HG03354 (cell line): ENCODE measurements around the gene PRR12.

Source experiments
- ATAC-seq: cut with Tn5 transposase; IDR thresholded peaks from one replicate; pipeline ENCODE4 v1.9.1; 2021; ENCODE audit warnings: mild to moderate bottlenecking; ENCODE audit not compliant: unreplicated experiment, poor library complexity, severe bottlenecking

The PRR12 gene

GRCh38 chr19:49590071-49590970, 661 bp upstream of the PRR12 start:
- peak; percentile 76 for ATAC-seq

DNA sequence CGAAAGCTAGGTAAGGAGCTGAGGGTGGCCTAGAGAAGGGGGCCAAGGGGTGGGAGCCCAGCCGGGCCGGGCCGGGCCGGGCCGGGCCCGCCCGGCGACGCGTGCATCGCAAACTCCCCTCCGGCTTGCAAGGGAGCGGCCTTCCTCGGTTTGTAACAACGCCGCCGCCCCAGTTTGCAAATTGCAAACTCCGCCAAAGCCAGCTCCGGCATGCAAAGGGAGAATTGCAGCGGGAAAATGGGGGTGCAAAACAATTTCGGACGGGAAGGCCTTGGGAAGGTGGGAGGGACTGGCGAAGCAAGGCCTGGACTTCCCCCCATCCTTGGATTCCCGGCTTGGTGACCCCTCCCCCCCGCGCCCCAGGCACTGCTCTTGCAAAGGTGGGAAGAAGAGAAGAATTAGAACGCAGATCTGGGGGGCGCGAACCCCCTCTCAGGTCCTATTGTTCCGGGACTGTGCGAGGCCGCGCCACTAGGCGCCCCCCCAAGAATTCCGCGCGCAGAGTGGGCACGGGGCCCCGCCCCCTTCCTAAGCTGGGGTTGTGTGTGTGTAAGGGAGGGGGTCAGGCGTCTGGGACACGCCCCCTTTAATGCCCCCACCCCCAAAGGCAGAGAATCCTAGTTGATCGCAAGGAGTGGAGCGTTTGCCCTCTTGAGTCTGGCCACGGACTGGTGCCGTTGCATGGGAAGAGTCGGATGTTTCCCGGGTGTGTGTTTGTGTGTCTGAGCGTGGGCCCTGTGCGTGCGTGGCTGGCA, 926 bp downstream of the PRR12 start:
- ATAC-seq, result no peak

GRCh38 chr19:49592486-49593232, 1.7 kb downstream of the PRR12 start:
- ATAC-seq, result no peak

GRCh38 chr19:49593233-49594113, 2.5 kb downstream of the PRR12 start:
- ATAC-seq, result peak; percentile 41

DNA sequence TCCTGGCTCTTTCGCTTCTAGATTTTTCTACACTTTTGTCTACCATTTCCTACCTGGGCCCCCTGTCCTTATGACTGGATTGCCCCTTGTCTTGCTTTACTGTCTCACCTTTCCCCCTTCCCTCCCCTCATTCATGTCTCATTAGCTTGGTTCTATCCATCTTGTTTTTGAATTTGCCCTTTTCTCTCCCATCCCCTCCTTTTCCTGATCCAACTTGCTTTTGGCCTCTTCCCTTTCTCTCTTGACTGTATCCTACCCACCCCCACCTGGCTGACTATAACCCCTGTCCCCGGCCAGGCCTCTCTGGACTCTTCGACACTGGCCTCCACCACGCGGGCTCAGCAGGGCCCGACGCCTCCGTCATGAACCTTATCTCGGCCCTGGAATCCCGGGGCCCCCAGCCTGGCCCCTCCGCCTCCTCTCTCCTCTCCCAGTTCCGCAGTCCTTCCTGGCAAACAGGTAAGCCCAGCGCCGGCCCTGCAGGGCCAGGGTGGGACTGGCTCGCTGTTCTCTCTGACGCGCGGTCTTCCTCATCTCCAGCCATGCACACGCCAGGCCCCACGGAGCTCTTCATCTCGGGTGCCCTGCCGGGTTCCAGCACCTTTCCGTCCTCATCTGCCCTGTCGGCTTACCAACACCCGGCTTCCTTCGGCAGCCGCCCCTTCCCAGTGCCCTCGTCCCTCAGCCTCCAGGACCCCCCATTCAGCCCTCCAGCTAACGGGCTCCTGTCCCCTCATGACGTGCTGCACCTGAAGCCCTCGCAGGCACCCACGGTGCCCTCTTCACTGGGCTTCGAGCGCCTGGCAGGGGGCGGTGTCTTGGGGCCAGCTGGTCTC, 3.4 kb downstream of the PRR12 start:
- no peak for ATAC-seq

DNA sequence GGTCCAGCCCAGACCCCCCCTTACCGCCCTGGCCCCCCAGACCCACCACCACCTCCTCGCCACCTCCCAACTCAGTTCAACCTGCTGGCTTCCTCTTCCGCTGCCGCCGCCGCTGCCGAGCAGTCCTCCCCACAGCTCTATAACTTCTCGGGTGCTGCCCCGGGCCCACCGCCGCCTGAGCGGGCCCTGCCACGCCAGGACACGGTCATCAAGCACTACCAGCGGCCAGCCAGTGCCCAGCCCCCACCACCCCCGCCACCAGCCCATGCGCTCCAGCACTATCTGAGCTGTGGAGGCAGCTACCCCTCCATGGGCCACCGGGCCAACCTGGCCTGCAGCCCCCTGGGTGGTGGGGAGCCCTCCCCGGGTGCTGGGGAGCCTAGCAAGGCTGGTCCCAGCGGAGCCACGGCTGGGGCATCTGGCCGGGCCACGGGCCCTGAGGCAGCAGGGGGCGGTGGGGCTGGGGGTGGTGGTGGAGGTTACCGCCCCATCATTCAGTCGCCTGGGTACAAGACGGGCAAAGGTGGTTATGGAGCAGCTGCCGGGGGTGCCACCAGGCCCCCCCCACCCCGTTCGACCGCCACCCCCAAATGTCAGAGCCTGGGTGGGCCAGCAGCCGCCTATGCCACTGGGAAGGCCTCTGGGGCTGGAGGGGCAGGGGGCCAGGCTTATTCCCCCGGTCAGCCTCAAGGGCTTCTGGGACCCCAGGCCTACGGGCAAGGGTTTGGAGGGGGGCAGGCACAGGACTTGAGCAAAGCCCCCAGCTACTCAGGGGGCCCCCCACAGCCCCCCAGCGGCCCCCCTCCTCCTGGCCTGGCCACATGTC, 4.2 kb downstream of the PRR12 start:
- no peak for ATAC-seq

- ATAC-seq, result no peak
Observed at GRCh38 chr19:49595819-49596404, 4.9 kb downstream of the PRR12 start.

- no peak for ATAC-seq
Observed at GRCh38 chr19:49596407-49596806, 5.4 kb downstream of the PRR12 start.

DNA sequence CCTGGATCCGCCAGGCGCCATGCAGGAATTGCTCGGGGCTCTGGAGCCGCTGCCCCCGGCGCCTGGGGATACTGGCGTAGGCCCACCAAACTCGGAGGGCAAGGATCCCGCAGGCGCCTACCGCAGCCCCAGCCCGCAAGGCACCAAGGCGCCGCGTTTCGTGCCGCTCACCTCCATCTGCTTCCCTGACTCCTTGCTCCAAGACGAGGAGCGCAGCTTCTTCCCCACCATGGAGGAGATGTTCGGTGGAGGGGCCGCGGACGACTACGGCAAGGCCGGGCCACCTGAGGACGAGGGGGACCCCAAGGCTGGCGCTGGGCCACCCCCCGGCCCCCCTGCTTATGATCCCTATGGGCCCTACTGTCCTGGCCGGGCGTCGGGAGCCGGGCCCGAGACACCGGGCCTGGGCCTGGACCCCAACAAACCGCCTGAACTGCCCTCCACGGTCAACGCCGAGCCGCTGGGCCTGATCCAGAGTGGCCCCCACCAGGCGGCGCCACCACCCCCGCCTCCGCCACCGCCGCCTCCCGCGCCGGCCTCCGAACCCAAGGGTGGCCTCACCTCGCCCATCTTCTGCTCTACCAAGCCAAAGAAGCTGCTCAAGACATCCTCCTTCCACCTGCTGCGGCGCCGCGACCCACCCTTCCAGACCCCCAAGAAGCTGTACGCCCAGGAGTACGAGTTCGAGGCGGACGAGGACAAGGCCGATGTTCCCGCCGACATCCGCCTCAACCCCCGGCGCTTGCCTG, 6.1 kb downstream of the PRR12 start:
- ATAC-seq, result no peak

DNA sequence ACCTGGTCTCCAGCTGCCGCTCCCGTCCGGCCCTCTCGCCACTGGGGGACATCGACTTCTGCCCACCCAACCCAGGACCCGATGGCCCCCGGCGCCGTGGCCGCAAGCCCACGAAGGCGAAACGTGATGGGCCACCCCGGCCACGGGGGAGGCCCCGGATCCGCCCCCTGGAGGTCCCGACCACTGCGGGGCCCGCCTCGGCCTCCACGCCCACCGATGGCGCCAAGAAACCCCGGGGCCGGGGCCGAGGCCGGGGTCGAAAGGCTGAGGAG, 6.7 kb downstream of the PRR12 start:
- ATAC-seq, result no peak

DNA sequence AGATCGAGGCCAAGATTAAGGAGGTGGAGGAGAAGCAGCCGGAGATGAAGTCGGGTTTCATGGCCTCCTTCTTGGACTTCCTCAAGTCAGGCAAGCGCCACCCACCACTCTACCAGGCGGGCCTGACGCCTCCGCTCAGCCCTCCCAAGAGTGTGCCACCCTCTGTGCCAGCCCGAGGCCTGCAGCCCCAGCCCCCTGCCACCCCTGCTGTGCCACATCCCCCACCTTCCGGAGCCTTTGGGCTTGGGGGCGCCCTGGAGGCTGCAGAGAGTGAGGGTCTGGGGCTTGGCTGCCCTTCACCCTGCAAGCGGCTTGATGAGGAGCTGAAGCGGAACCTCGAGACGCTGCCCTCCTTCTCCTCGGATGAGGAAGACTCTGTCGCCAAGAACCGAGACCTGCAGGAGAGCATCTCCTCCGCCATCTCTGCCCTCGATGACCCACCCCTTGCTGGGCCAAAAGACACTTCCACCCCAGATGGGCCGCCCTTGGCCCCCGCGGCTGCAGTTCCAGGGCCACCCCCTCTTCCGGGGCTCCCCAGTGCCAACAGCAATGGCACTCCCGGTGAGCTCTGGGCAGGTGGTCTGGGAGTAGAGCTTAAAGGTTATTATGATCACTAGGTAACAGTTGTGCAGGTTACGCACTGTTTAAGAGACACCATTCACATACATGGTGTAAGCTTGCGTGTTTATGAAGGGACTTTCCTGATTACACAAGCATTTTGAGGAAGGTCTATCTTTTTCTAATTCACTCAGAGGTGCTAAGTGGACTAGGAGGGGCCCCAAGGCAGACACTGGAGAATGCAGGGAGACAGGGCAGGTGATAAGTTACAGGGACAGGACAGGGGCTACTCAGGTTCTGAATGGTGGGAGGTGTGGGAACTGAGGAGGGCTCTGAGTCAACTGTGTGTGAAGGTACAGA, 8.7 kb downstream of the PRR12 start:
- no peak for ATAC-seq

DNA sequence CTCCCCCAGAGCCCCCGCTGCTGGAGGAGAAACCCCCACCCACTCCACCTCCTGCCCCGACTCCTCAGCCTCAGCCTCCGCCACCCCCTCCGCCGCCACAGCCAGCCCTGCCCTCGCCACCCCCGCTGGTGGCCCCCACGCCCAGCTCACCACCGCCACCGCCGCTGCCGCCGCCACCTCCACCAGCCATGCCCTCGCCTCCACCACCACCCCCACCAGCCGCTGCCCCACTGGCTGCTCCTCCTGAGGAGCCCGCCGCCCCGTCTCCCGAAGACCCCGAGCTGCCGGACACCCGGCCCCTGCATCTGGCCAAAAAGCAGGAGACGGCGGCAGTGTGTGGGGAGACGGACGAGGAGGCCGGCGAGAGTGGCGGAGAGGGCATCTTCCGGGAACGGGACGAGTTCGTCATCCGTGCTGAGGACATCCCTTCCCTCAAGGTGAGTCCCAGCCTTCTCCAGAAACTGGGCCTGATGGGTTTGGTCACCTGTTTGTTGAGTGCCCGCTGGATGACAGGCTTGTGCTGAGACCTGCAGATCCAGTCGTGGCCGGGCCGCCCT, 10.6 kb downstream of the PRR12 start:
- ATAC-seq, result no peak

DNA sequence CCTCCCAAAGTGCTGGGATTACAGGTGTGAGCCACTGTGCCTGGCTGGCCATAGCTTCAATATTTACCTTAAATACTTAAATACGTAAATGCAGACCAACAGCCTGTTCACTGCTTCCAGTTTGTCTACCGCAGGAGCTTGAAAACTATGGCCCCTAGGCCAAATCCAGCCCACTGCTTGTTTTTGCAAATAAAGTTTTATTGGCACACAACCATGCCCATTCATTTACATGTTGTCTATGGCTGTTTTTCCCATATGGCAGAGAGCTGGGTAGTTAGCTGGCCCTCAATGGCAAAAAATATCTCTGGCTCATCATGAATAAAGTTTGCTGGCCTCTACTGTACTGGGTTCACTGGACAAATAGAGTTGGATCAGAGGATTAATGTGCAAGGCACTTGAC, 11.8 kb downstream of the PRR12 start:
- no peak for ATAC-seq

GRCh38 chr19:49605605-49606004, 14.6 kb downstream of the PRR12 start:
- no peak for ATAC-seq

DNA sequence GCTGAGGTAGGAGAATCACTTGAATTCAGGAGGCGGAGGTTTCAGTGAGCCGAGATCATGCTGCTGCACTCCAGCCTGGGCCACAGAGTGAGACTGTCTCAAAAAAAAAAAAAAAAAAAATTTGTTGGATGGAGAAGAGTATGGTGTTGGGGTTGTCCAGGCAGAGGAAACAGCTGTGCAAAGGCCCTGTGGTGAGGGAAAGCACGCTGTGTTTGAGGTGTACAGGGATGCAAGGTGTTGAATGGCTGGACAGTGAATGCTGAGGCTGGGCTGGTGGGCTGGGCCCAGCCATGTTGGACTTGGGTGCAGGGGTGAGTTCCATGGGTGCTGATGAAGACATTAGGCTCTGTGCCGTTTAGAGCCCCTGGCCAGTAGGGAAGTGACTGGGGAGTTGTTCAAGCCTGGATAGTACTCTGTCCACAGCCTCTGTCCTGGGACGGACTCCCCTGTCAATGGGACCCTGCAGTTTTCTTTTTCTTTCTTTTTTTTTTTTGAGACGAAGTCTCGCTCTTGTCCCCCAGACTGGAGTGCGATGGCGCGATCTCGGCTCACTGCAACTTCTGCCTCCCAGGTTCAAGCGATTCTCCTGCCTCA, 18.6 kb downstream of the PRR12 start:
- ATAC-seq, result no peak
